ENCODE results near the gene ZNF839.
"Not testable (repeated sequence)": the region's sequence is repeated elsewhere in the genome, so short reads cannot be mapped to it uniquely, and the experiment has no call there.

Gene ZNF839

DNA sequence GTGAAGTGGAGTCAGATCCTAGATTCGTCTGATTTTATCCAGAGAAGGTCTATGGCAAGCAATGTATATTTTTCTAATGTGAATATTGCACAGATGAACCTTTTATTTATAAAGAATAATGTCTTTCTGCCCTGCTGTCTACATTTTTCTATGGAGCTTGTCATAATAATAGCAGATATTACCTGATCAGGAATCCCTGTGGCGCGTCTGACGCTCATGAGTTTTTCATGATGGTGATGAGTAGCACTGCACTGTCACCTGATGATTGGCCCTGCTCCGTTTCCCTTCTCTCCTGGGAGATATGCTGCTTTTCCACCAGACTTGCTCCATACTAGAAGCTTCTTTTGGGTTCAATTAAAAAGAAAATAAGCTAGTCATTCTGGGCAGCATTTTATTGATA, 22.7 kb downstream of the ZNF839 start:
- DNase-seq = no peak

DNA sequence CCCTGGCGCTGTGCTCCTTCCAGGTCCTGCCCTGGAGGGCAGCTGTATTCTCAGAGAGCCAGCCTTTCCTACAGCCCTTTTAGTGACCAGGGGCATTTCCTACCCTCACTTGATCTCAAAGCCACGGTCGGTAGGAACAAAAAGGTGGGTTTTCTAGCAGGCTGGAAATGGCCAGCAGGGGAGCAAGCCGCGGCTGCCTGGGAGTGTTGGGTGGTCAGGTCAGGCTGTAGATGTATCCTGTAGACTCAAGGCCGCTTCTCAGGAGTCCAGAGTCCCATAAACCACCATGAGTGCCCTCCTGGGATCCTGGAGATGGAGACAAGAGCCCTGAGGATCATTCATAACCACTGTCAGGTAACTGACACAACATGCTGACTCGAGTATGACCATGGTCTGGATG, 24.5 kb downstream of the ZNF839 start:
- DNase-seq = no peak

DNA sequence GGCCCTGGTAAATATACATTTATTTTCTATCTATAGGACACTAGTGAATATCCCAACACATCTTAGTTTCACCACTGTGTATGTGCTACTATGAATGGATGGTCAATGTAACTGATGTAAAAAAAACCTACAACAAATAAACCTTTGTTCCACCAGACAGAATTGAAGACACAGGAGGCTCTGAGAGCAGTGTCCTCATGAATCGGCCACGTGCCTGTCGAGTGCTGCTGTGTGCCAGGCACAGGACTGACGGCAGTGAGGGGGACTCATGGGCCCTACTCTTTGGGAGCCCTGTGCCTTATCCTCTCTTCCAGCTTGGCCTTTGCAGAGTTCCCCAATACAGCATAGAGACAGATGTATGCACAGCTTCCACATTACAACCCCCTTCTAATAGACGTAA, 24.9 kb downstream of the ZNF839 start:
- DNase-seq = no peak

DNA sequence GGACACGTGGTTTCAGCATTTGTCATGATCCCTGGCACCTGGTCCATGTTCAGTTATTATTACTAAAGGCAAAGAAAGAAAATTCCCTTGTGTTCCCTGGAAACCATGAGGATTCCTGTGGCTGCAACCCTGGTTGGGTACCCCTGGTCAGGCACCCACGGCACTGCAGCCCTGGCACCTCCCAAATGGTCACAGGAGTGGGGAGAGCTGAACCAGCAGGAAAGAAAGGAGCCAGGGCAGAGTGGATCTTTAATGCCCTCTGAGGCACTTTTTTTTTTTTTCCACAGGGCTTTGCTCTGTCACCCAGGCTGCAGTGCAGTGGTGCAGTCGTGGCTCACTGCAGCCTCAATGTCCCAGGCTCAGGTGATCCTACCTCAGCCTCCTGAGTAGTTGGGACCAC, 25.7 kb downstream of the ZNF839 start:
- DNase-seq = no peak

DNA sequence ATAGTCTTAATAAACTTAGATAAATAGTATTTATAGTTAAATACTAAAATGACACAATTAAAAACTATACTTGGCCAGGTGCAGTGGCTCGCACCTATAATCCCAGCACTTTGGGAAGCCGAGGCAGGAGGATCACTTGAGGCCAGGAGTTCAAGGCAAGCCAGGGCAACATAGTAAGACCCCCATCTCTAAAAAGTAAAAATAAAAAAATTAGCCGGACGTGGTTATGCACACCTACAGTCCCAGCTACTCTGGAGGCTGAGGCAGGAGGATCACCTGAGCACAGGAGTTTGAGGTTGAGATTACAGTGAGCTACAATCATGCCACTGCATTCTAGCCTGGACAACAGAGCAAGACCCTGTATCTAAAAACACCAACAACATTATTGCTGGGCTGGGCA, 27.1 kb downstream of the ZNF839 start:
- DNase-seq = no peak

DNA sequence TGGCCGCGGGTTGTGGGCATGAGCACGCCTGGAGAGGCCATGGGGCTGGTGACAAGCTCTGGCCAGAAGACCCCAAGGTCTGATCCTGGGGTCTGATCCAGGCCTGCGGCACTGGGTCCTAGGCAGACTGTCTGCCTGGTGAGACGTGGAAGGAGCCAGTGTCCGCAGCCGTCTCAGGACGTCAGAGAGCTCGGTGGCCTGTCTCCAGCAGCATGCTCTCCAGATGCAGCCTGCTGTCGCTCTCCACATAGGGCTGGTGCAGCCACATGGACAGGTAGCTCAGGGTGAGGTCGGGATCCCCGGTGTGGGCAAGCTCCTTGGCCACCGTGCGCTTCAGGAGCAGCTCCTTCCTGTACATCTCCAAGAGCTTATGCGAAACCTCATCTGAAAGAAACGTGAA, 28.8 kb downstream of the ZNF839 start:
- DNase-seq = no peak

DNA sequence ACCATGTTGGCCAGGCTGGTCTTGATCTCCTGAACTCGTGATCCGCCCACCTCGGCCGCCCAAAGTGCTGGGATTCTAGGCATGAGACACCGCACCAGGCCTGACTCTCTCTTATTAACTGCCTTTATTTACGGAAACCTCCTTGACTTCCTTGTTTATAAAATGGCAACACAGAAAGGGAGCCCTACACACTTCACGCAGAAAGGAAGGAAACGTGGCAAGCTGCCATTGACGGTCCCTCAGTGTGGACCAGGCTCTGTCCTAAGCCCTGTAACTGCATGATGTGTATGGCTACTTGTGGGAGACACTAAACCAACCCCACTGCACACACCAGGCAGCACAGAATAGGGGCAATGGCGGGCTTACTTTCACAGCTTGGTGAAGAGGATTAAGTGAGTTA, 31.5 kb downstream of the ZNF839 start:
- no peak for DNase-seq

DNA sequence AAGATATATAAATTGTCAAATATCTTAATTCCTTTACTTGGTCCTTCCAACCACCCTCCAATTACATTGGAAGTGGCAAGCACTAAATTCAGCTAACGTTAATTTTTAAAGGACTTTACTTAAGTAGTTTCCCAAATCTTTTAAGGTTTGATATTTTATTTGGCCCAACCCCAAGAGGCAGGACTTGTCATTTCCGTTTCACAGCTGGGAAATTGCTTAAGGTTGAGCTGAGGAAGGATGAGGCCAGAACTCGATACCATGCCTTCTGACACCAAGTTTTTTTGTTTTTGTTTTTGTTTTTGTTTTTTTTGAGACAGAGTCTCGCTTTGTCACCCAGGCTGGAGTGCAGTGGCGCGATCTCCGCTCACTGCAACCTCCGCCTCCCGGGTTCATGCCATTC, 32.0 kb downstream of the ZNF839 start:
- DNase-seq = not testable (repeated sequence)

DNA sequence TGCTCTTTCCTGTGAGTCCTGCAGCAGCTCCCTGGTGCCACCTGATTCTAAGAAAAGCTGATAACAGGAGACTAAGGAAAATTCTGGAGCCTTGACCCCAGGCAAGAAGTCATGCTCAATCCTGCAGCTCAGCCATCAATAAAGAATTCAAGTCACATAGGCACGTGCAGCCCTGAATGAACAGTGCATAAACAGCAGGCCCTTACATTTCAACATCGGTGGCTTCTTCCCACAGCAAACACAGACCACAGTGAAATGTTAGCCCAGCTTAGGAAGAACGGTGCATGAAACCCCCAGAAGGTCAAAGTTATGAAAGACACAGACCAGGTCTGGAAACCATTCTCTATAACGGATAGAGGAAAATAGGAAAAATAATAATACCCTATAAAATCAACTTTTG, 32.7 kb downstream of the ZNF839 start:
- DNase-seq = no peak

DNA sequence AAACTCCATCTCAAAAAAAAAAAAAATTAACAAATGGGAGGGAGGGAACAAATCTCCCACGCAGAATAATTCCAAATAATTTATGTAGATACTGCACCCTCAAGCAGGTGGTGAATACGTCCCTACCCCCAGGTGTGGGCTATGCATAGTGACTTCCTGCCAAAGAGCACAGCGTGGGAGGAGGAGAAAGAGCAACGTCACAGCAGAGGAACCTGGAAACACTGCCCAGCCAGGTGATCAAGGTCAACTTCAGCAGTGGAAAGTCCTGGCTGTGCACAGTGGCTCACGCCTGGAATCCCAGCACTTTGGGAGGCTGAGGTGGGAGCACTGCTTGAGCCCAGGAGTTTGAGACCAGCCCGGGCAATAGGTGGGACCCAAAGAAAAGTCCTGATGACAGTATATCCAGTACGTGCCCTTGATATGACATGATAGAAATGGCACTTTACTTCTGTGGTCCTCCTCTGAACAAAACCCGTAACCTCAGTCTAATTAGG, 33.6 kb downstream of the ZNF839 start:
- no peak for DNase-seq

DNA sequence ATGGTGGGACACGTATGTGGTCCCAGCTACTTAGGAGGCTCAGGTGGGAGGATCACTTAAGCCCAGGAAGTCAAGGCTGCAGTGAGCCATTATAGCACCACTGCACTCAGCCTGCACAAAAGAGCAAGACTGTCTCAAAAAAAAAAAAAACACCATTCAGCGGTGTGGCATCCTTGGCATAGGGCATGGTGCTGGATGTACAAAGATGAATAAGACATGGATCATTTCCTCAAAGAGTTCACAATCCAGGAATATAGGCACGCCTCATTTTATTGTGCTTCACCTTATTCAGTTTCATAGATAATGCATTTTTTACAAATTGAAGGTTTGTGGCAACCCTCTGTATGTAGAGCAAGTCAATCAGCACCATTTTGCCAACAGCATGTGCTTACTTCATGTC, 36.7 kb downstream of the ZNF839 start:
- no peak for DNase-seq

DNA sequence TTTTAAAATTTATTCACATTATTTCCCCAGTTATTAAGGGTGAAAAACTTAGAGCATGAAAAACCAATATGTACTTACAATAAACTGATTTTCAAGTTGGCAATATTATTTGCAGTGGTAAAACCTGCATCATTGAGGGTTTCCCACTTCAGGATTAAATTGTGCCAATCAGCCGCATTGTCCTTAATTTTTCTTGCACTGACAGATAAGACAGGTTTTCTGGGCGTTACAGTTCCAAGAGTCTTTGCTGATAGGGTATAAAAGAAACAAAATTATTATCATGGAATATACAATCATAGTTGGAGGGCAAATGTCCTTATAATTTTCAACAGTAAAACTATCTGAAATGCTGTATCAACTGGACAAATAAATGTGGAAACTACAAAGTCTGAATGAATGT, 39.8 kb downstream of the ZNF839 start:
- no peak for DNase-seq

DNA sequence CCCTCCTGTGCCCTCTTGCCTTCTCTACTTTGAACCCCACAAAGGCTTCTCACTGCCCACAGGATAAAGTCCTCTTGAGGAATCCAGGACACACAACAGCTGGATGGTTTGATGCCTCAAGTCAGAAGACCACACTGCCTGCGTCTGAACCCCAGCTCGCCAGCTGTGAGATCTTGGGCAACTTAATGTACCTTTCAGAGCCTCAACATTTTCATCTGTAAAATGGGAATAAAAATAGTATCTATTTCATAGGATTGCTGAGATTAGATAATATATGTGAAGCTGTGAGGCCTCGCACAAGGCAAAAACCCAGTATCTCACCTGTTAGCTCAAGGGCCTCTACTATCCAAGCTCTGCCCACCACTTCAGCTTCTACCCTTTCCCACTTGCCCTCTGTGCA, 40.8 kb downstream of the ZNF839 start:
- no peak for DNase-seq

DNA sequence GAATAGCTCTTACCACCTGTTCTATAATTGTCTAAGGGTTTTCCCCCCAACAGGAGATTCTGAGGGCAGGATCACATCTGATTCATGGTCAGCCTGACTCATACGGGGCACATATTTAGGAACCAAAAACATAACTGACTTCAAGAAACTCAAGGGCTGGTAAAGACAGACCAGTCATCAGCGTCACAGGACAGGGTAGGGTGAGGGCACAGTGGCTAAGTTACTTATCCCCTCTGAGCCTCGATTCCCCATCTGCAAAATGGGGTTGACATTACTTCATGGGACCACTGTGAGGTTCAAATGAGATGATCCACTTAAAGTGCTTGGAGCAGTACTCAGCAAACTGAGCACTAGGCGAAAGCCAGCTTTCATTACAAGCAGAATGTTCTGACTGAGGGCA, 42.5 kb downstream of the ZNF839 start:
- DNase-seq = peak; percentile 78

DNA sequence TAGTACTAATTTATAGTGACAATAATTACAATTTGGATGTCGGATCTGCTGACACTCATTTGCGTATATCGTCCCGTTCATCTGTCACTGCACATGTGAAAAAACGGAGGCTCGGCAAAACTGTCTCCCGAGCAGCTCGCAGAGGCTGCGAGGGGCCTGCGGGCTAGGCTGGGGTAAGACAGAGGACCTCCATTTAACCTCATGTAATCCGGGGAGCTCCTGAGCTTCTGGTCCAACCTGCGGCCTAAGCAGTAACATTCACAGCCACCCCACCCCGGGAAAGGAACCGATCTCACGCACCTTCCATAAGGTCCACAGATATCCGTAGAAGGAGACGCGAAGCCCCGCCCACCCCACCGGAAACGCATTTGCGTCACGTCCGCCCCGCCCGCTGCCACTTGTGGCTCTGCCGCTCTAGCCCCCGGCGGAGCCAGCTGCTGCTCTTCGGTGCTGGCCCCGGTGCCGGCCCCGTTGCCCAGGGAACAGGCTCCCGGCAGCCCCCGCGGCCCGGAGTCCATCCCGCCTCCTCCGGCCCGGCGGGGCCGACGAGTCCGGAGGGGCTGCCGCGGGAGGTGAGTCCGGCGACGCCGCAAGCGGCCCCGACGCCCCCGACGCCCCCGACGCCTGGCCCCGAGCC, 43.1 kb downstream of the ZNF839 start, which contains the start of the genes CINP and TECPR2:
Gene CINP, minus strand, starts transcription at position 346 of the 637 bp plus-strand sequence. Its CDS starts 39 bp downstream, at position 307.
Gene TECPR2, plus strand, starts transcription at position 397 of the 637 bp plus-strand sequence. CDS start 13,781 bp downstream, outside the sequence.
- peak; percentile 96 for DNase-seq

DNA sequence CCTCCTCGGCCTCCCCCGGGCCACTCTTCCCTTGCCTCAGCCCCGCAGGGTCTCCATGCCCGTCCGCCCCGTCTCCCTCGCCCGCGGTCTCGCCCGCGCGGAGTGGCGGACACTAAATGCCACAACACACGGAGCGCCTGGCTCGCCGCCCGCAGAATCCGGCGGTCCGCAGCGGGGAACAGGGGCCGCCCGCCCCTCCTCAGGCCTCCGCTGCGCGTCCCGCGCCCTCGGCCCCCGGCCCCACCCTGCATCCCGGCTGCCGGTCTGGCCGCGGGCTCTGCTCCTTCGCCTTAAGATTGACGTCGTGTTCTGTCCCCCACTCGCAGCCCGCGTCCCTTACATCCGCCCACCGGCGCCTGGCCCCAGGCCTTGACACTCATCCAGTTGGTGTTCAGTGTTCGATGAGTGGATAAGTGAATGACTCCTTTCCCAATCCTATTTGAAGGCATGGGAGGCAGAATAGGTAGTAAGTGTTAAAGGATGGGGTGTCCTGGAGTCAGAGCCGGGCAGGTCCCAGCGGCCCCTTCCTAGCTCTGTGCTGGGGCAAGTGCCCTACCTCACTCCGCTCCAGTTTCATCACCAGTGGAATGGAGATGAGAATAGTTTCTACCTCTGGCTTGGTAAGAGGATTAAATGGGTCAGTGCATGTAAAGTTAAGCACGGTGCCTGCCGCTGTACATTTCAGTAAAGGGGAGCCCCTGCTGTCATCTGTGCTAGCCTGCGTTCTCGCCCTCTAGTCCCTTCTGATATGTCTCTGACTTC, 43.8 kb downstream of the ZNF839 start:
- DNase-seq = peak; percentile 26

DNA sequence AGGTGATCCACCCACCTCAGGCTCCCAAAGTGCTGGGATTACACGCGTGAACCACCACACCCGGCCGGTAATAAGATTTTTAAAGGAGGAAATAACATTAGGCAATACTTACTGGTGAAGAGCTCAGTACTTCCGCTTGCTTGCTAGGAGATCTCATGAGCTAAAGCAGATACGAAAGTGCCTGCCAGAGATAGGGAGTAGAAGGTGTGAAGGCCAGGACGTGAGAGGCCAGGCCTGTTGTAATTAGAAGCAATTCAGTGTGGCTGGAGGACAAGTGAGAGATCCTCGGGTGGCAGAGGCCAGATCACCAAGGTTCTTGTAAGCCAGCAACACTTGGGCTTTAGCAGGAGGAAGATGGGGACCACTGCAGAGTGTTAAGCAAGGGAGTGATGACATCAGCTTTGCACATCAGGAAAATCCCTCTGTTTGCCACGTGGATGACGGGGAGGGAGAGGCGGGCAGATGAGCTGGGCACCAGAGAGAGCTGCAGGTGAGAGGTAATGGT, 50.8 kb downstream of the ZNF839 start:
- no peak for DNase-seq

DNA sequence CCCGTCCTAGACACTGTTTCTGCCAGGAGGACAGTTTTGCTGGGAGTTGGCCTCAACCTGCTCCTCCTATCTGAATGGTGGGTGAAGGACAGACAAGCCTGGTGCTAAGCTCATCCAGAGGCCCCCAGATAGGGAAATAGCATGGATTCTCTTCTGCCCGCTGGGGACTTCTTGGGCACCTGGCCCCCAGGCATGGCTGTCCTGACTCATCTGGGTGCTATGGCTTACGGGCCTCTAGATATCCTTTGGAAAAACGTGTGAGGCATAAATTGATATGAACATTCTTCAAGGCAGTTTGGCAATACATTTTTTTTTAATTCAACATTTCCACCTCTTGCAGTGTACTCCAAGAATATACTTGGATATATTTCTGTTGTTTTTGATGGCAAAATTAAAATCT, 51.8 kb downstream of the ZNF839 start:
- DNase-seq = no peak

DNA sequence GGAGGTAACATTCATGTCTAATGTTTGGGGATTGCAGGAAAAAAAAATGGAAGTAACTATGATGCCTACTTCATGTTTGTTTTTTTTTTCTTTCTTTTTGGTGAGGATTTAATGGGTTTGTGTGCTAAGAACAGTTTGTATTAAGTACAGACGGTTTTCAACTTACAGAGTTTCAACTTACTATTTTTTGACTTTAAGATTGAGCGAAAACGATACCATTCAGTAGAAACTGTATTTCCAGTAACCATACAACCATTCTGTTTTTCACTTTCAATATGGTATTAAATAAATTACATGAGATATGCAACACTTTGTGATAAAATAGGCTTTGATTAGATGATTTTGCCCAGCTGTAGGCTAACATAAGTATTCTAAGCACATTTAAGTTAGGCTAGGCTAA, 53.6 kb downstream of the ZNF839 start:
- no peak for DNase-seq

DNA sequence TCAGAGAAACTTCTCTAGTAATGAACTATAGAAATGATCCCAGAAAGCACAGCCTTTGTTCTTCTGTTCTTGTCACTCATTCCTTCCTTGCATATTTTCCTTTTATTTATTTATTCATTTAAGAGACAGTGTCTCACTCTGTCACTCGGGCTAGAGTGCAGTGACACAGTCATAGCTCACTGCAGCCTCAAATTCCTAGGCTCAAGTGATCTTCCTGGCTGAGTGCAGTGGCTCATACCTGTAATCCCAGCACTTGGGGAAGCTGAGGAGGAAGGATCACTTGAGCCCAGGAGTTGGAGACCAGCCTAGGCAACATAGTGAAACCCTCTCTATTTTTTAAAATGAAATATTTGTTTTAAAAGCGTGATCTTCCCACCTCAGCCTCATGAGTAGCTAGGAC, 54.7 kb downstream of the ZNF839 start:
- no peak for DNase-seq

DNA sequence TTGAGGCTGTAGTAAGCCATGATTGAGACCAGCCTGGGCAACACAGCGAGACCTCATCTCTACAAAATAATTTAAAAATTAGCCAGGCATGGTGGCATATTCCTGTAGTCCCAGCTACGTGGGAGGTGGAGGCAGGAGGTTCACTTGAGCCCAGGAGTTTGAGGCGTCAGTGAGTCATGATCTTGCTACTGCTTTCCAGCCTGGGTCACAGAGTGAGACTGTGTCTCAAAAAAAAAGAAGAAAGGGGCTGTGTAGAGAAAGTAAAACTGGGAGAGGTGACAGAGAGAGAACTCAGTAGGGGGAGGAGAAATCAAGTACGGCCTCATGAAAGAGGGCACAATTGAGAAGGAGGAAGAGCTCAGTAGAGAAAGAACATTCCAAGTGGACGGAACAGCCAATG, 55.6 kb downstream of the ZNF839 start:
- DNase-seq = peak; percentile 11

DNA sequence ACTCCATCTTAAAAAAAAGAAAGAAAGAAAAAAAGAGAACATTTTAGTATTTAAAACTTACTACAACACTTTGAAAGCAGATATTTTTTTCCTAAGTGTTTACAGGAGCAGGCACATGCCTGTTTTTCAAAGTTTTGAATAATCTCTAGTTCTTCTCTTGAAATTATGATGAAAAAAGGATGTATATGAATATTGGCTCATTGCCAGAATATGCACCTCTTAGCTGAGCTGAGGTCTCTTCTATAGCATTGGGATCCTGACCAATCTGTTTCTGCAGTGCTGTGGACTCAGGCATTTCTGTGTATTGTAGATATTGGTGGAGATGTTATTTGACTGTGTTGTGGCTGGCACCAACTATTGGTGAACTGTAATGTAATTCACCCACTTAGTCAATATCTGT, 58.1 kb downstream of the ZNF839 start:
- no peak for DNase-seq

DNA sequence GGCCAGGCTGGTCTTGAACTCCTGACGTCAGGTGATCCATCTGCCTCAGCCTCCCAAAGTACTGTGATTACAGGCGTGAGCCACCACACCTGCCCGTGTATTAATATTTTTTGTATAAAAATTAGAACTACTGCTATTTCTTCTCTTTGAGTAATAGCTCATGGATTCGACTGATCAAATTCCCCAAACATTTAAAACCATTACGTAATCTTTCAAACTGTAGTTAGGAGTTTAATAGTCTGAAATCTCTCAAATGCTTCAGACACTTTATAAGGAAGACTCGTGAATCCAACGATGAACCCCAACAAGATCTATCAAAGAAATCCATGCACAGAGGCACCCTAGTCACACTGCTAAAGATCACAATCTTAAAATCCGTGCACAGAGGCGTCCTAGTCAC, 59.3 kb downstream of the ZNF839 start:
- no peak for DNase-seq

DNA sequence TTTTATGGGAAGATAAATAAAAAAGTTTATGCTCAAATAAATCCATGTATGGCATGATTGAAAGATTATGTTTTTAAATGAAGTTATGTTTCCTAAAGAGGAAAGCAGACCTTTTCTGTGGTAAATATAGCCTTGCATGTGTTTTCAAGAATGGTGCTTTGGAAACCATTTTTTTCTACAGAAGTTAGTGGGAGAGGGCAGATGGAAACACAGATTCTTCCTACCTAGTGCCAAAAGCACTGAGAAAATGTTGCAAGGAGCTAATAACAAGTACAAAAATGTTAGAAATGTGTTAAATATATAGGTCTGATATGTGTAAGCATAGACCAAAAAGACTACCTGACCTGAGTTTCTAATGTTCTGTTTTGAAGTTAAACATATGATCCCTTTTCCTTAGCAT, 67.5 kb downstream of the ZNF839 start:
- DNase-seq = no peak

All from activated CD4-positive, alpha-beta T cell treated with anti-CD3 and anti-CD28 coated beads, Interleukin-10, Interleukin-2, amounts not matched to agents 100 ng/mL and 50 ng/mL, durations not matched to agents 16 hours and 8 hours (primary cell).